Ecto neural progenitor cell (in vitro differentiated cells): ENCODE results near the gene CDC16.
"Not testable (repeated sequence)": the region's sequence is repeated elsewhere in the genome, so short reads cannot be mapped to it uniquely, and the experiment has no call there.

Experiments used
- DNase-seq: peaks from one replicate; pipeline ENCODE4 v3.0.0-alpha.2; 2018; ENCODE audit warnings: low spot score

Gene CDC16

DNA sequence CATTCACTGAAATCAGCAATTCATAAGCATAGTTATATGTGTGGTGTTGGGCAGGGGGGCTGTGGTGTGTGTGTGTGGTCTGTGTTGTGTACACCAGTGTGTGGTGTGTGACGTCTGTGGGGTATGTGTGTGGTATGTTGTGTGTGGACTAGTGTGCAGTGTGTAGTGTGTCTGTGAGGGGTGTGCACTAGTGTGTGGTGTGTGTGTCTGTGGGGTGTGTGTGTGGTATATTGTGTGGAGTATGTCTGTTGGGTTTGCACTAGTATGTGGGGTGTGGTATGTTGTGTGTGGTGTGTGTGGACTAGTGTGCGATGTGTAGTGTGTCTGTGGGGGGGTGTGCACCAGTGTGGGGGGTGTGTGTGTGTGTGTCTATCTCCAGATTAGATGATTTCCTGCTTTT, 7.2 kb upstream of the CDC16 start:
- peak; percentile 29 for DNase-seq

- peak; percentile 18 for DNase-seq
These were observed 6.5 kb upstream of the CDC16 start for GRCh38 chr13:114228176-114228575.

GRCh38 chr13:114229506-114229905, 5.2 kb upstream of the CDC16 start:
- DNase-seq: no peak

GRCh38 chr13:114230117-114230516, 4.6 kb upstream of the CDC16 start:
- peak; percentile 40 for DNase-seq

GRCh38 chr13:114230575-114230974, 4.1 kb upstream of the CDC16 start:
- no peak for DNase-seq

GRCh38 chr13:114231886-114232285, 2.8 kb upstream of the CDC16 start:
- peak; percentile 29 for DNase-seq

DNA sequence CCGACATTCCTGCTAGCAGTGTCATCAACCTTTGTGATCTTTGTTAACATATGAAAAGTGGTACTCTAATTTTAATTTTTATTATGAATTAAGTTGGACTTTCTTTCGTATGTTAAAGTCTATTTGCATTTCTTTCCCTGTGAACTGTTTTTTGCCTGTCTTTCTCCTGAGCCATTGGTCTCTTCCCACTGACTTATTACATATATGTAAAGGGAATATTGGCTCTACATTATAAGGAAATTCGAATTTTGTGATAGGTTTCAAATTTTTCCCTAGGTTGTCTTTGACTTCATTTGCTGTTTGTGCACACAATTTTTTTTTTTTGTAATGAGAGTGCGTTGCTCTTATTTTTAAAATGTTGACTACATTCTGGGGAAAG, 442 bp upstream of the CDC16 start:
- DNase-seq: no peak

GRCh38 chr13:114235697-114236096, 1.0 kb downstream of the CDC16 start:
- DNase-seq: peak; percentile 39

- DNase-seq: no peak
These were observed 1.5 kb downstream of the CDC16 start for GRCh38 chr13:114236227-114236626.

DNA sequence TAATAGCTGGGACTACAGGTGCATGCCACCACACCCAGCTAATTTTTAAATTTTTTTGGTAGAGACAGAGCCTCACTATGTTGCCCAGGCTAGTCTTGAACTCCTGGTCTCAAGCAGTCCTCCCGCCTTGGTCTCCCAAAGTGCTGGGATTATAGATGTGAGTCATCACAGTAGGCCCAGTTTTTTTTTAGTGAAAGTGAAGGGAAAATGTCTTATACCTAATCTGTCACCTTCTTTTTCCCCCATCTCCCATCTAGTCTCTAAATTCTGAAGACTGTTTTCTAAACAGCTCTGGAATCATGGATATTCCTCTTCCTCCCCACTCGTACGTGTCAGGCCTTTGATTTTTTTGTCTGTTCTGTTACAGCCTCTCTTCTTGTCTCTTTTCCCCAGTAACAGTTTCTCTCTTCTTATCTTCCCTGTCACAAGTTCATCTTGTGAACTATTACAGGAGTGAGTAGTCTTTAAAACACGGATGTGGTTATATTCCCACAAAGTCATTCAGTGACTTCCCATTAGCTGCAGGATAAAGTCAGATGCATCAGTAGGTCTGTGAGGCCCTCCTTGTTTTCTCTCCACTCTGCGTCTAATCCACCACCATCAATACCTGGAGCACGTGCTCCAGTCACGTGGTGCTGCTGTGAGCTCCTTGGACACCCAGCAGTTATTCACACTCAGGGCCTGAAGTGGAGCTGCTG, 2.9 kb downstream of the CDC16 start:
- no peak for DNase-seq

GRCh38 chr13:114241918-114242317, 7.2 kb downstream of the CDC16 start:
- DNase-seq: no peak

DNA sequence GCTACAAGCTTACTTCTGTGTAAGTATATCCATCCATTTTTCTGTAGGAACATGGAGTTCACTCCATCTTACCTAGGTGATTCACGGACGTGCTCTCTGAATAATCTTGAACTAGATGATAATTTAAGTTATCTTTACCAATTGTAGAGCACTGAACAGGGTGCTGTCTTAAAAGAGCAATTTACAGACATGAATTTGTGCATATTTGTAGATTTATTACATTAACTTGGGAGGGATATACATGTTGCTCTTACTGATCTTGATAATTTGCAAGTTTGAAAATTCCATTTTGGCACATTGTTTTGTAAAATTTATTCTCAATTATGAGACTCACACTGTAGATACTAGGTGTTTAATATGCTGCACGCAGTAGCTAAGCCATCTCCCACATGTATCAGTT, 9.3 kb downstream of the CDC16 start:
- no peak for DNase-seq

- DNase-seq: no peak
These were observed 9.9 kb downstream of the CDC16 start for GRCh38 chr13:114244637-114245036.

GRCh38 chr13:114248011-114248410, 13.3 kb downstream of the CDC16 start:
- DNase-seq: no peak

DNA sequence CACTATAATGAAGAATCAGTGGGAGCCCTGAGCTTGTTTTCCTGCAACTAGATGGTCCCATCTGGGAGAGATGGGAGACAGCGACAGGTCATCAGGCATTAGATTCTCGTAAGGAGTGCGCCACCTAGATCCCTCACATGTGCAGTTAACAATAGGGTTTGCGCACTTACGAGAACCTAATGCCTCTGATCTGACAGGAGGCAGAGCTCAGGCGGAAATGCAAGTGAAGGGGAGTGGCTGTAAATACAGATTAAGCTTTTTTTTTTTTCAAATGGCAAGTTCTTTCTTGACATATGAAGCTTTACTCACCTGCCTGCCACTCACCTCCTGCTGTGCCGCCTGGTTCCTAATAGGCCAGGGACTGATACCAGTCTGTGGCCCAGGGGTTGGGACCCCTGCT, 14.4 kb downstream of the CDC16 start:
- no peak for DNase-seq

- not testable (repeated sequence) for DNase-seq
These were observed 17.1 kb downstream of the CDC16 start for GRCh38 chr13:114251639-114252440.

DNA sequence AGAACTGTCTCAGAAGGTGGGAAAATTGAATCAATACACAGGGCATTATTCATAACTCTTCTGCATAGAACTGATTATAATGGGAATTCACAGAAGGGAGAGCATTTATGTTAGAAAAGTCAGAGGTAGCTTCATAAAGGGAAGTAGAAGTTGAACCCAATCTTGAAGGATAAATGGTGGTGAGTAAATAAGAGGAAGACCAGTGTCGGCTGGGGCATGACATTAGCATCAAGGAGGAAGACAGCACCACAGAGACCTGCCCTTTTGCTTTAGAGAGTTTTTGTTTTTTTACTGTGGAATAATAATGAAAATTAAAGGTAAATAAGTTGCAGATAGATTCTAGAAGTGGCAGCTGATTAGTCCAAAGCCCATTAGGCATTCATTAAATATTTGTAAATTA, 21.9 kb downstream of the CDC16 start:
- no peak for DNase-seq

DNA sequence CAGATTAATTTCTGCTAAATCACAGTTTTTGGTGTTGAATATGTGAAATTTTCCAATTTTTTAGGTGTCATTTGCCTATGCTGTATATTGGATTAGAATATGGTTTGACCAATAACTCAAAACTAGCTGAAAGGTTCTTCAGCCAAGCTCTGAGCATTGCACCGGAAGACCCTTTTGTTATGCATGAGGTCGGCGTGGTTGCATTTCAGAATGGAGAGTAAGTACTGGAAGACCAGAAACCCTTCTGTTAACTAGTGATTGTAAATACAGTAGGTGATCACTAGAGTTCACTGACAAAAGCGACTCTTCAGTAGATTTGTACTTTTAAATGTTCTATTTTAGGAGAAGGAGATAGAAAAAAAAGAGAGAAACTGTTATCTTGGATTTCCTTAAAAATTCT, 22.3 kb downstream of the CDC16 start:
- no peak for DNase-seq

- DNase-seq: no peak
These were observed 23.9 kb downstream of the CDC16 start for GRCh38 chr13:114258589-114258988.

DNA sequence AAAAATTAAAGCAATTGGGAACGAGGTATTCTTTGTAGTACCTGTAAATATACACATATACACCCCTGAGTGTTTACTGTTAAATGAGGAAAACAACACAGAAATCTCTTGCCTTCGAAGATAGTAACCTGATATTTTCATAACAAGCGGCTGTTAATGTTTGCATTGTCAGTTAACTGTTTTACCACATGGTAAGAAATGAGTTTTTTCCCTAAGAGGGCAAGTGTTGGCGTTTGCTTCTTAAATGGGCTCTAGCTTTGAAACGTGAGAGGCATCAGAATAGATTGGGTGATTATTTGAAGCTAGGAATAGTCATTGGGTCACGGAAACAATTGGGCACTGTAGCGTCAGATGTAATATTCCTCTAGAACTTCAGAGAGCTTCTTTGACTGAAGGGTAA, 24.7 kb downstream of the CDC16 start:
- DNase-seq: no peak

- no peak for DNase-seq
These were observed 25.3 kb downstream of the CDC16 start for GRCh38 chr13:114259974-114260373.

GRCh38 chr13:114260814-114261213, 26.1 kb downstream of the CDC16 start:
- DNase-seq: no peak

- DNase-seq: no peak
These were observed 26.8 kb downstream of the CDC16 start for GRCh38 chr13:114261328-114261965.
